Placental epithelial cell (primary cell): Measurements from ENCODE around the gene CDC42SE1. TPM values are rescaled to one million over a fixed set of nuclear protein-coding genes. Genes with fewer than 3 reads are reported as not detected.

Source experiments
- small RNA-seq: library from RNA; depleted of rRNA; stranded (forward); fragments of <200 nt; gene quantifications from one replicate; pipeline ENCODE3, GENCODE V24; 2012
- total RNA-seq: library from RNA; depleted of rRNA; stranded (reverse); fragments of >200 nt; gene quantifications from 2 replicates; pipeline ENCODE4 v1.2.3, GENCODE V29; 2012

Gene CDC42SE1
- 95.4 and 112 TPM in 2 replicates for total RNA-seq

DNA sequence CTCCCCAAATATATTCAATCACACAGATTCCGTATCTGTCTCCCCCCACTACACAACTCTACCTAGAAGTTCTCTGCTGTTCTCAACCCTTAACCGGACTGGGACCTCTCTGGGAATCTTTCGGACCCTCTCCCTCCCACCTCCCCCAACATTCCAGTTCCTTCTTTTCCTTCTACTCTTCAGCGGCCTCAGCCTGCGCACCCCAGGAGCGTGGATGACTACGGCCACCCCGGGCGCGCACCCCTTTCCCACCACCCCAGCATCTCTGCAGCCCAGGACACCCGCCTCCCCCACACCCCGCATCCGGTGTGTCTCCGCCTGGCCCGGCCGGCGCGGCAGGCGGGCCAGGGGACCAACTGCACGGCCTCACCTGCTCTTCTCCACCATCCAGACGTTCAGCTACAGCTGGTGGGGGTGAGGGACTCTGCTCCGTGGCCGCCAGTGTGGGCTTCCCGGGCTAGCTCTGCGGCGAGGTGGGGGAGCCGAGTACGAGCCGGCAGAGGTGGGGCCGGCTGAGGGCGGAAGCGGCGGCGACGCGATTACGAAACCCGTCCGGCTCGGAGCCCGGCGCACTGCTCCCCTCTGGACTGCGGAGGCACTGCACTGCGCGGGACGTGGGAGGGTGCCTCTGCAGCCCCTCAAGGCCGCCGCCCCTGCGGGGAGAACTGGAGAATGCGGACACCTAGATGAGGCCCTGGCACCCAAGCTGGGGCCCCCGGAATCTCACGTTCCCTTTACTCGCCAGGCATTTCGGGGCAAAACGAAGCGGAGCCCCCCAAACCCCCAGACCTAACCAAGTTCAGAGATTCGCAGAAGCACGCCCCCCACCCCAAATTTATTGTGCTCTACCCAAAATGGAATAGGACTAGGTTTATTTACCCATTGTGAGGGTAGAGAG, at the start of gene CDC42SE1:
Gene CDC42SE1 (minus strand): TSS at position 514 of the 898 bp plus-strand sequence. CDS start 3,892 bp downstream, outside the sequence.

GRCh38 chr1:151070474-151071276, 11.3 kb upstream of the CDC42SE1 start, which contains the start of gene GABPB2:
Gene GABPB2, plus strand, starts transcription at chr1:151070761. Its CDS starts 17,429 bp downstream, at chr1:151088190.

GRCh38 chr1:151060007-151060656, 710 bp upstream of the CDC42SE1 start, which contains the start of gene MLLT11:
Gene MLLT11, plus strand, starts transcription at chr1:151060397. Its CDS starts 6,828 bp downstream, at chr1:151067225.

DNA sequence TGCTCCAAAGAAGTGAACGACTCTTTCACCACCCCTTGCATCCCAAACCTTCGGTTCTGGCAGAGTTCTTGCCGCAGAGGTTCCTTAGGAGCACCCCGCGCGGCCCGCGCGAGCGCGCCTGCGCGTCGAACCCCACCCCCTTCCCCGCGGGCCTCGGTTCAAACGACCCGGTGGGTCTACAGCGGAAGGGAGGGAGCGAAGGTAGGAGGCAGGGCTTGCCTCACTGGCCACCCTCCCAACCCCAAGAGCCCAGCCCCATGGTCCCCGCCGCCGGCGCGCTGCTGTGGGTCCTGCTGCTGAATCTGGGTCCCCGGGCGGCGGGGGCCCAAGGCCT, 11.9 kb downstream of the CDC42SE1 start, which contains the start of gene C1orf56:
Gene C1orf56 (plus strand): TSS at position 161 of the 334 bp plus-strand sequence. CDS start 97 bp downstream, at position 258.

GRCh38 chr1:151036356-151036755, 23.1 kb downstream of the CDC42SE1 start, which contains the start of gene BNIPL:
Gene BNIPL, plus strand, starts transcription at chr1:151036586. Its CDS starts 140 bp downstream, at chr1:151036726.

DNA sequence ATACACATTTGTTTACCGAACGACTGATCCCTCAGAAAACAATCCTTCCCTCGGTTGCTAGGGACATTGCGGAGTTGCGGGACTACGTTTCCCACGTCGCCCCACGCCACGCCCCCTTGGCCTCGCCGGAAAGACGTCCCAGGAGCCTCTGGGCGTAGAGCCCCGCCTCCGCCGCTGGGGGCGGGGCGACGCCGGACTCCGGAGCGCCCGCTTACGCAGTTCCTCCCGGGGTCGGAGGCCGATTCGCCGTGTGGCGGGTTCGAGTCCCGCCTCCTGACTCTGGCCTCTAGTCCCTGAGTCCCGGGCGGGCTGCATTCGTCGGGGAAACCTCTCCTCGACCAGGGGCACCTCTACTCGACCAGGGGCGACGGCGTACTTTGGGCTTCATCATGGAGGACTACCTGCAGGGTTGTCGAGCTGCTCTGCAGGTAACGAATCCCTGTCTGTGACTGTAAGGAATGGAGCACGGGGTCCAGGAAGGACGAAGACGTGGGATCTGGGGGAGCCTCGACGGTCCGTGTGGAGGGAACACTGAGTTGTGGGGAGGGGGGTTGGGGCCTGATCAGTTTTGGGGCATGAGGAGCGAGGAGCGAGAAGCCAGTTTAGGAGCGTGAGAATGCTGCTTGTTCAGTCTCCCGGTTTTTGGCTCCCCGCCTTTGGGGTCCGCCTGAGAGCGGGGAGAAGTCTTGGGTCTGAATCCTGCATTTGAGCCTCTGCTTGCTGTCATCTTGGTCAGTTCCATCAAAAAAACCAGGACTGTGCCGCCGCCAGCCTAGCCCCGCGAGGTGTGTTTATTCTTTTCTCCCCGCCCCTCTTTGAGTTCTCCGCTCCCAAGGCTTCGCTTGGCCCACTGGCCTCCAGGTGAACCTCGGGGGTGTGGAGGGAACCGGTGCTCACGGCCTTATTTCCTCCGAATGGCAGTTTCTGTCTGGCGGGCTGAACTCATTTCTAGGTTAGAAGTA, 50.9 kb downstream of the CDC42SE1 start, which contains the start of gene PRUNE1:
Gene PRUNE1 (plus strand): TSS at position 206 of the 962 bp plus-strand sequence. CDS start 184 bp downstream, at position 390.

DNA sequence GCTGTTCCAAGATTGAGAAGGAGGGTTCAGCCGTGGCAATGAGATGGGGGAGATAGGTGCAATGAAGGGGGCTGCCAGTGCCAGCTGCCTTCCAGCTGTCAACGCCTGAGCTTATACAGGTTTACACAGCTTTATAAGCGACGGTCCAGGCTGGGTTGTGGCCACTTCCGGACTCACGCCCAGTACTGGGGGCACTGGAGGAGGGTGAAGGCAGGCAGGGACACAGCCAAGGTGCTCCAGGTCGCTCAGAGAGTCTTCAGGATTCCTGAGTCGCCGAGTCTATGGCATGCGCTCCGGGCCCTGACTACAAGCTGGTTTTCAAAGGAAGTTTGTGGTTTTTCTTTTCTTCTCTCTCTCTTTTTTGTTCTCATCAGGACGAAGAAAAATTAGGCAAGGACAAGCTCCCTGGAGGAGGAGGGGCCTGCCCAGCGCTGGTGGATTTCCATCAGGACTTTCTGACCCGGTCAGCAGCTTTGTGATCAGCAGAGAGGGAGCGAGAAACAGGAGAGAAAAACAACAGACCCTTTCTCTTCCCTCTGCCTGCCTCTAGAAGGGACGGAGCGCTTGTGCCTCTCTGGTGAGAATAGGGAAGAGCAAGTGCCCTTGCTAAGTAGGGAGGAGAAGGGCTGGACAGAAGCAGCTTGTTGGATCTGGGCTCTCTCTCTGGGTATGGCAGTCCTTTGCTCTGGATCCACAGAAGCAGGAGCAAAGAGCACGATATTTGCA, 52.9 kb downstream of the CDC42SE1 start, which contains the start of gene MINDY1:
Gene MINDY1 (minus strand): TSS at position 576 of the 726 bp plus-strand sequence. CDS start 4,285 bp downstream, outside the sequence.

Small RNAs within 50 kb of the gene (small RNA-seq; reads per million reads assigned to genes)
- 0.32 reads per million, percentile 8 among the genes with 10 or more reads in this experiment for gene RNU6-884P

Other genes with a start within 250 kb of the CDC42SE1 start
- 34.6 and 42.4 TPM in 2 replicates for gene ARNT, start 183.0 kb downstream of the CDC42SE1 start, total RNA-seq
- gene CTXND2, start 172.5 kb downstream of the CDC42SE1 start, total RNA-seq: not detected in 2 replicates
- 45.4 and 57.7 TPM in 2 replicates for gene SETDB1, start 133.3 kb downstream of the CDC42SE1 start, total RNA-seq
- 59.7 and 79.5 TPM in 2 replicates for gene CERS2, start 84.8 kb downstream of the CDC42SE1 start, total RNA-seq
- gene ANXA9, start 77.3 kb downstream of the CDC42SE1 start, total RNA-seq: 0.39 and 2.0 TPM in 2 replicates
- 10.6 and 11.0 TPM in 2 replicates for gene MINDY1, start 52.7 kb downstream of the CDC42SE1 start, total RNA-seq
- gene PRUNE1, start 51.2 kb downstream of the CDC42SE1 start, total RNA-seq: 14.9 and 16.5 TPM in 2 replicates
- 66.4 and 157 TPM in 2 replicates for gene BNIPL, start 23.0 kb downstream of the CDC42SE1 start, total RNA-seq
- 3.1 and 3.9 TPM in 2 replicates for gene C1orf56, start 11.9 kb downstream of the CDC42SE1 start, total RNA-seq
- gene MLLT11, start 775 bp upstream of the CDC42SE1 start, total RNA-seq: 8.0 and 9.8 TPM in 2 replicates
- 7.6 and 11.4 TPM in 2 replicates for gene GABPB2, start 11.1 kb upstream of the CDC42SE1 start, total RNA-seq
- gene SEMA6C, start 87.0 kb upstream of the CDC42SE1 start, total RNA-seq: 7.6 and 20.8 TPM in 2 replicates
- gene TNFAIP8L2, start 97.0 kb upstream of the CDC42SE1 start, total RNA-seq: not detected in 2 replicates
- gene LYSMD1, start 106.3 kb upstream of the CDC42SE1 start, total RNA-seq: 11.0 and 16.1 TPM in 2 replicates
- gene SCNM1, start 106.5 kb upstream of the CDC42SE1 start, total RNA-seq: 29.1 and 41.6 TPM in 2 replicates
- gene TMOD4, start 116.4 kb upstream of the CDC42SE1 start, total RNA-seq: not detected in 2 replicates
- 40.4 and 51.0 TPM in 2 replicates for gene VPS72, start 130.6 kb upstream of the CDC42SE1 start, total RNA-seq
- gene PIP5K1A, start 138.9 kb upstream of the CDC42SE1 start, total RNA-seq: 97.0 and 110 TPM in 2 replicates
- gene PSMD4, start 195.1 kb upstream of the CDC42SE1 start, total RNA-seq: 173 and 181 TPM in 2 replicates
- gene ZNF687, start 222.7 kb upstream of the CDC42SE1 start, total RNA-seq: 24.7 and 25.3 TPM in 2 replicates